Measurements from ENCODE around the gene SERPINF2.
"Not testable (repeated sequence)": the region's sequence is repeated elsewhere in the genome, so short reads cannot be mapped to it uniquely, and the experiment has no call there.

The SERPINF2 gene

DNA sequence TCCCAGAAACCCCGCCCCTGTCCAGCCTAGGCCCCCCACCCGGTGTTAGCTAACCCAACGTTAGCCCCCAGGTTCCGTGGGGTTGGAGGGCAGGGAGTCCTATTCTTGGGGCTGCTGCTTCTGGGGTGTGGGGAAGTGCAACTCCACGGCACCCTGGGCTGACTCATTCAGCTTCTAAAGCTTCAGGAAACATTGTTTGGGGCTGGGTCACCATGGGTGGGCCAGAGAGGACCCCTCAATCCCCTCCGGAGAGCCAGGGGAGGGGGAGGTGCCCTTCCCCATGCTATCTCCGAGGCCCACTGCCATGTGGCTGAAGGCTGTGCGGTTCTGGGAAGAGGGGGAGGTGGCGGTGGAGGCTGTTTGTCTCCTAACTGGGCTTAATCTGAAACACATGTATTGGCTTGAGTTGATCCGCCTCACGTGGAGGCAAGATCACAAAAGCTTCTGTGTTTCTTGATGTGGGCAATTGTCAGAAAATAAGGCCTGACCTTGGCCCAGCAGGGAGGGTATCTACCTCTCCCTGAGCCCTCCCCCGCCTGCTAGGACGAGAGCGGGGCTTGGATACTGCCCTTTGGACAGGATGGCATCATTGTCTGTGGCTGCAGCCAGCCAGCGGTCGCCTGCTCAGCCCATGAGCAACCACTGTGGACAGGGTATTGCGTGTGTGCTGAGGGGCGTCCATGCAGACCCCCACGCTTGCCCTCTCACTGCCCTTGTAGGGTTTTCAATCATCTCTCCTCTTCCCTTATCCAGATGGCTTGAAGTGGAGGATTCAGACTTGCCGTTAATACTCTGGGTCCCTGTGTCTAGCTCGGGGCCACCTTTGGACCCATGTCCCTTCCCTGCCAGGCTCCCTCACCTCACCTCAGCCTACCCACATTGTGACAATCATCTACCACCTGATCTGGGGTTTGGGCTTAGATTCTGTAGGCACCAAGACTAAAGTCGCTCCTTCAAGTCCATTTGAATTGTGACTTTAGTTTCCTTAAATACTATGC lies 20.5 kb downstream of the SERPINF2 start:
- no peak for DNase-seq (ENCODE audit: low read depth)

- DNase-seq (ENCODE audit: low read depth) = peak; percentile 16
Measured at GRCh38 chr17:1764284-1764683, 21.6 kb downstream of the SERPINF2 start.

DNA sequence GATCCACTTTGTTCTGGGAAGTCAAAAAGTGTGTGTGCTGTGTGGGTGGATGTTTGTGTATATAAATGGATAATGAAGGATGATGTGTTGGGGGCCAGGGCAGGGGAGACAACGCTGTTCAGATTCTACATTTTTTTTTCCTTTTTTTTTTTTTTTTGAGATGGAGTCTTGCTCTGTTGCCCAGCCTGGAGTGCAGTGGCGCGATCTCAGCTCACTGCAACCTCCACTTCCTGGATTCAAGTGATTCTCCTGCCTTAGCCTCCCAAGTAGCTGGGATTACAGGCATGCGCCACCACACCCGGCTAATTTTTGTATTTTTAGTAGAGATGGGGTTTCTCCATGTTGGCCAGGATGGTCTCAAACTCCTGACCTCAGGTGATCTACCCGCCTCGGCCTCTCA lies 22.0 kb downstream of the SERPINF2 start:
- not testable (repeated sequence) for DNase-seq (ENCODE audit: low read depth)

- DNase-seq (ENCODE audit: low read depth) = no peak
Measured at GRCh38 chr17:1765576-1765975, 22.9 kb downstream of the SERPINF2 start.

- no peak for DNase-seq (ENCODE audit: low read depth)
Measured at GRCh38 chr17:1766382-1767135, 23.9 kb downstream of the SERPINF2 start.

GRCh38 chr17:1767358-1767757 lies 24.7 kb downstream of the SERPINF2 start:
- DNase-seq (ENCODE audit: low read depth) = no peak

DNA sequence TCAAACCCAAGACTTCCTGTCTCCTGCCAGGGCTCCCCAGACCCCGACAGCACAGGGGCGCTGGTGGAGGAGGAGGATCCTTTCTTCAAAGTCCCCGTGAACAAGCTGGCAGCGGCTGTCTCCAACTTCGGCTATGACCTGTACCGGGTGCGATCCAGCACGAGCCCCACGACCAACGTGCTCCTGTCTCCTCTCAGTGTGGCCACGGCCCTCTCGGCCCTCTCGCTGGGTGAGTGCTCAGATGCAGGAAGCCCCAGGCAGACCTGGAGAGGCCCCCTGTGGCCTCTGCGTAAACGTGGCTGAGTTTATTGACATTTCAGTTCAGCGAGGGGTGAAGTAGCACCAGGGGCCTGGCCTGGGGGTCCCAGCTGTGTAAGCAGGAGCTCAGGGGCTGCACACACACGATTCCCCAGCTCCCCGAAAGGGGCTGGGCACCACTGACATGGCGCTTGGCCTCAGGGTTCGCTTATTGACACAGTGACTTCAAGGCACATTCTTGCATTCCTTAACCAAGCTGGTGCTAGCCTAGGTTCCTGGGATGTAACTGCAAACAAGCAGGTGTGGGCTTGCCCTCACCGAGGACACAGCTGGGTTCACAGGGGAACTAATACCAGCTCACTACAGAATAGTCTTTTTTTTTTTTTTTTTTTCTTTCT lies 27.3 kb downstream of the SERPINF2 start:
- no peak for DNase-seq (ENCODE audit: low read depth)

DNA sequence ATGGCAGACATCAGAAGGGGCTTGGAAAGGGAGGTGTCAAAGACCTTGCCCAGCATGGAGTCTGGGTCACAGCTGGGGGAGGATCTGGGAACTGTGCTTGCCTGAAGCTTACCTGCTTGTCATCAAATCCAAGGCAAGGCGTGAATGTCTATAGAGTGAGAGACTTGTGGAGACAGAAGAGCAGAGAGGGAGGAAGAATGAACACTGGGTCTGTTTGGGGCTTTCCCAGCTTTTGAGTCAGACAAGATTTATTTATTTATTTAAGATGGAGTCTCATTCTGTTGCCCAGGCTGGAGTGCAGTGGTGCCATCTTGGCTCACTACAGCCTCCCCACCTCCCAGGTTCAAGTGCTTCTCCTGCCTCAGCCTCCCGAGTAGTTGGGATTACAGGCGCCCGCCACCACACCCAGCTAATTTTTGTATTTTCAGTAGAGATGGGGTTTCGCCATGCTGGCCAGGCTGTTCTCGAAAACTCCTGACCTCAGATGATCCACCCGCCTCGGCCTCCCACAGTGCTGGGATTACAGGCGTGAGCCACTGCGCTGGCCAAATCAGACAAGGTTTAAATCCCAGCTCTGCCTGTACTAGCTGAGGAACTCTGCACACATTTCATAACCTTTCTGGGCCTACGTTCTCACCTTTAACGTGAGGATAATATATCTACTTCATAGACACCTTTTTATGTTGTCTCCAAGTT lies 30.5 kb downstream of the SERPINF2 start:
- not testable (repeated sequence) for DNase-seq (ENCODE audit: low read depth)

DNA sequence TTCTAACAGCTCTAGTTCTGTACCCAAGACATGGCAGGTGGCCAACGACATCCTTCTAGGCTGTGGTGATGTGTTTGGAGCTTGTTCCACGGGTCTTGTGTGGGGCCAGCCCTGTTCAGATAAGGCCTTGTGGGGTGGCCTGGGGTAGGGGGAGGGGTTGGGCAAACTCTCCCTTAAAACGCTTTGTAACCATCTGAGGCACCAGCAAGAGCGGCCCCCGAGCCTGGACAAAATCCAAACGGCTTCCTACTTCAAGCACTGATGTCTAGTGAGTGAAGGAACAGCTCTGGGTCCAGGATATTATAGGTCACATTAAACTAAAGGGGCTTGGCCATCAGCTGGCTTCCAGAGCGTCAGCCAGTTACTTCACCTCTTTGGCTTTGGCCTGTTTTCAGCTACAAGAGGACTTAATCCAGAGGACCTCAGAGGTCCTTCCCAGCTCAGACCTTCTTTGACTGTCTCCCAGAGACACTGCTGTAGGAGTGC lies 31.1 kb downstream of the SERPINF2 start:
- DNase-seq (ENCODE audit: low read depth) = no peak

DNA sequence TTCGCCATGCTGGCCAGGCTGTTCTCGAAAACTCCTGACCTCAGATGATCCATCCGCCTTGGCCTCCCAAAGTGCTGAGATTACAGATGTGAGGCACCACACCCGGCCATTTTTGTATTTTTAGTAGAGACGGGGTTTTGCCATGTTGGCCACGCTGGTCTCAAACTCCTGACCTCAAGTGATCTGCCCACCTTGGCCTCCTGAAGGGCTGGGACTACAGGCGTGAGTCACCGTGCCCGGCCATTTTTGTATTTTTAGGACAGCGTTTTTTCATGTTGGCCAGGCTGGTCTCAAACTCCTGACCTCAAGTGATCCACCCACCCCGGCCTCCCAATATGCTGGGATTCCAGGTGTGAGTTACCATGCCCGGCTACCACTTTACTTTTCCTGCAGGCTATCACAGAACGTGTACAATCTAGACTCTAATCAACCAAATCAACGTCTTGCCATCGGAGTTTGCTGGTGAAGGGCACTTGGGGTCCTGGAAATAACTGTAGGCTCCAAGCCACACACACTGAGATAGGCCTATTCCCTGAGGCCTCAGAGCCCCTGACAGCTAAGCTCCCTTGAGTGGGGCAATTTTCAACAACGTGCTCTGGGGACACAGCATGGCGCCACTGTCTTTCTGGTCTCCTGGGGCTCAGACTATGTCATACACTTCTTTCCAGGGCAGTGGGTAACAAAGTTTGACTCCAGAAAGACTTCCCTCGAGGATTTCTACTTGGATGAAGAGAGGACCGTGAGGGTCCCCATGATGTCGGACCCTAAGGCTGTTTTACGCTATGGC lies 31.9 kb downstream of the SERPINF2 start:
- DNase-seq (ENCODE audit: low read depth) = no peak

DNA sequence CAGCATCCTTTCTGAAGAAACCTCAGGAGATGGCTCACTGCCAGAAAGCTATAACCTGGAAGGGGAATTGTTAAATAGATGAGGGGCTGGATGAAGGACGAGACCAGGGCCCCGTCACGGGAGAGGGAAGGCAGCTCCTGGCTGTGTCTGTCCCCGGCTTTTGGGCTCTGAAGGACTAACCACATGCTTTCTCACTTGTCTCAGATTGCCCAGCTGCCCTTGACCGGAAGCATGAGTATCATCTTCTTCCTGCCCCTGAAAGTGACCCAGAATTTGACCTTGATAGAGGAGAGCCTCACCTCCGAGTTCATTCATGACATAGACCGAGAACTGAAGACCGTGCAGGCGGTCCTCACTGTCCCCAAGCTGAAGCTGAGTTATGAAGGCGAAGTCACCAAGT lies 33.7 kb downstream of the SERPINF2 start:
- DNase-seq (ENCODE audit: low read depth) = no peak

- no peak for DNase-seq (ENCODE audit: low read depth)
Measured at GRCh38 chr17:1776857-1777256, 34.2 kb downstream of the SERPINF2 start.

DNA sequence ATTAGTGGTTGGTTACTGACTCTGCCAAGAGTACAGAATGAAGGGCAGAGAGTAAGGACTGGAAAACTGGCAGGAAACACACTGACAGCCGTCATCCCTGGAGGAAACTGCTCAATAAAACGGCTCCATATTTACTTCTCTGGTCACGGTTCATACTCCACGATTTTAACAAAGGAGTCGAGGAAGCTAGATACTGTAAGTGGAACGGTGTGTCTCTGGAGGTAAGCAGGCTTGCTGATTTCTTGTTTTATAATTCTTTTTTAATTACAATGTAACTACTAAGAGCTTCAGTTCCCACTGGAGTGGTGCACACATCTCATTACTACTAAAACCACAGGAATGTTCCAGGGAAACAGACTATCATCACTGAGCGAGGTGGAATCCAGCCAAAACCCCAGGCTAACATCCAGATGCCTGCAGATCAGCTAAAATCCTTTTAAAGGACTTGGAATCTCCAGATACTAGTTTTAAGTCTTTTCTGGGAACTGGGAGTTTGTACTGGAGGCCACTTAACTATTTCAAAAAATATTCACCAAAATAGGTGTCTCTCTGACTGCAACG lies 37.0 kb downstream of the SERPINF2 start:
- no peak for DNase-seq (ENCODE audit: low read depth)

DNA sequence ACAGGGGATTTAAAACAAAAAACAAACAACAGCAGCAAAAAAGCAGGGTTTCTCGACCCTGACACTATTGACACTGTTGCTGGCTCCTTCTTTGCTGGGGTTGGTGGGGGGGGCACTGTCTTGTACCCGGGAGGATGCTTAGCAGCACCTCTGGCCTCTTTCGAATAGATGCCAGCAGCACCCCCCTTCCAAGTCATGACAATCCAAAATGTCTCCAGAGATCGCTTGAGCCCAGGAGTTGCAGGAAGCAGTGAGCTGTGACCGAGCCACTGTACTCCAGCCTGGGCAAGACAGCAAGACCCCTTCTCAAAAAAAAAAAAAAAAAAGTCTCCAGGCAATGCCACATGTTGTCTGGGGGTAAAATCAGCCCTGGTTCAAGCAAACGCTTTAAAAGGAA lies 39.5 kb downstream of the SERPINF2 start:
- DNase-seq (ENCODE audit: low read depth) = no peak

GRCh38 chr17:1783271-1783670 lies 40.6 kb downstream of the SERPINF2 start:
- no peak for DNase-seq (ENCODE audit: low read depth)

DNA sequence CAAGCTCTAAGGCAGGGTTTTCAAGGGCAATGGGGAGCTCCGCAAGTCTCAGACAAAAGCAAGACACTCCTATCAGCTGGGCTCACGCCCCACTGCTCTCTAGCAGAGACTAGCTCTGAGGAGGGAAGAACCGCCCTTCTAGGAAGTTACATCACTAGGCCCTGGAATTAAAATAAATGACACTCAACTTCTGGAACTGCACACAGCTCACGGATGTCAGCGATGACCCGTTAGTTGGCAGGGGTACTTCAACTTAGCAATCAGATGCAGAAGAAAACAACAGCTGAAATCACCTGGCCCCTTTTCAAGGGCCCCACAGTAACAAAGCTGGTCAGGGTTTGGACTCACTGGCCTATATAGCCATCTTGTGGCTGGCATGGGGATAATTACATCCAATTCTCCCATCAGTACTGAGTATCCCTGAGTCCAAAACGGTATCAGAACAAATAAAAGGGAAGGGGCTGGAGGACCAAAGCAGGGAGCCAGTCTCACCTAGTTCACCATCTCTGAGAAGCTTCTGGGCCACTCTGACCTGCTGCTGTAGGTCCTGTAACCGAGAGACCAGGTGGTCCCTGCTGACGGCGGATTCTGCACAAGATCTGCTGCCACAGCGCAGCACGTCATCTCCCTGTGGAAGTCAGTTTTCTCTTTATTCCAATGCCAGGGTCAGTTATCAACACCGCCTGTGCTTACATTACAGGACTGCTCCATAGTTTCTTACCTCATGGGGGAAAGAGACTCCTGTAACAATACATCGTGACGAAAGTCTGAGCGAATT lies 41.4 kb downstream of the SERPINF2 start:
- DNase-seq (ENCODE audit: low read depth) = no peak

DNA sequence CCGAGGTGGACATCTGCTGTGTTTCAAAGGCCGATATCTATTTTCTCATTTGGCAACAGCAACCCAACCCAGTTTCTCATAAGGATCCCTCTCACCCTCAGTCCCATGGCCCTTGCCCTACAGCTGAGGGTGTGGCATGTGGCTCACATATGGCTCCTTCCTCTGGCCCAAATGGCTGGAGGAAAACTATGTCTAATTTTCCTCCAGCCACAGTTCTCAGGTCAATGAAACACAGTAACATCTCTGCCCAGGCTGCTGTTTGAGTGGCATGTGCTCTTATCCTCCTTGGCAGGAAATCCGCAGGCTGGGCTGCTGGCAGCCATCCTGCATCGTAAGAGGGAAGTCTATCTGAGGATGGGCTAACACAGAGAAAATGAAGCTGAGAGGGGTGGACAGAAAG lies 43.3 kb downstream of the SERPINF2 start:
- DNase-seq (ENCODE audit: low read depth) = no peak

- DNase-seq (ENCODE audit: low read depth) = no peak
Measured at GRCh38 chr17:1786708-1787107, 44.0 kb downstream of the SERPINF2 start.

GRCh38 chr17:1787301-1787902 lies 44.7 kb downstream of the SERPINF2 start:
- DNase-seq (ENCODE audit: low read depth) = no peak

Data from activated T-helper 9 cell treated with anti-CD3 and anti-CD28 coated beads, Interleukin-2, amount 50 U/mL, for 16 hours (primary cell).